ENCODE data around the gene RHD.
"Not testable (repeated sequence)": the region's sequence is repeated elsewhere in the genome, so short reads cannot be mapped to it uniquely, and the experiment has no call there.

The RHD gene

GRCh38 chr1:25309486-25309885, 37.2 kb downstream of the RHD start:
- DNase-seq, result not testable (repeated sequence)

- DNase-seq, result not testable (repeated sequence)
Observed at GRCh38 chr1:25312806-25313470, 40.6 kb downstream of the RHD start.

- not testable (repeated sequence) for DNase-seq
Observed at GRCh38 chr1:25320314-25320938, 48.1 kb downstream of the RHD start.

GRCh38 chr1:25322127-25322526, 49.8 kb downstream of the RHD start:
- not testable (repeated sequence) for DNase-seq

- DNase-seq, result not testable (repeated sequence)
Observed at GRCh38 chr1:25324407-25324806, 52.1 kb downstream of the RHD start.

GRCh38 chr1:25327864-25328790, 55.8 kb downstream of the RHD start:
- DNase-seq, result not testable (repeated sequence)

- DNase-seq, result not testable (repeated sequence)
Observed at GRCh38 chr1:25328791-25329185, 56.5 kb downstream of the RHD start.

- DNase-seq, result not testable (repeated sequence)
Observed at GRCh38 chr1:25329336-25329735, 57.0 kb downstream of the RHD start.

GRCh38 chr1:25329950-25330349, 57.6 kb downstream of the RHD start:
- peak; percentile 47 to 57 for DNase-seq

GRCh38 chr1:25336922-25337354, 64.6 kb downstream of the RHD start:
- not testable (repeated sequence) for DNase-seq

- not testable (repeated sequence) for DNase-seq
Observed at GRCh38 chr1:25337483-25338187, 65.3 kb downstream of the RHD start.

GRCh38 chr1:25338188-25338981, 66.1 kb downstream of the RHD start, which contains the start of gene TMEM50A:
TMEM50A (plus strand) TSS chr1:25338334; CDS start chr1:25340487, 2,153 bp downstream.
- DNase-seq, result peak; percentile 81 to 88

GRCh38 chr1:25338986-25339385, 66.7 kb downstream of the RHD start:
- DNase-seq, result no peak

GRCh38 chr1:25341746-25342145, 69.4 kb downstream of the RHD start:
- no peak for DNase-seq

GRCh38 chr1:25342846-25343245, 70.5 kb downstream of the RHD start:
- no peak for DNase-seq

- no peak for DNase-seq
Observed at GRCh38 chr1:25343872-25344271, 71.6 kb downstream of the RHD start.

- no peak for DNase-seq
Observed at GRCh38 chr1:25347556-25347955, 75.2 kb downstream of the RHD start.

- DNase-seq, result no peak
Observed at GRCh38 chr1:25349606-25350005, 77.3 kb downstream of the RHD start.

- no peak for DNase-seq
Observed at GRCh38 chr1:25355841-25356395, 83.6 kb downstream of the RHD start.

GRCh38 chr1:25356441-25356840, 84.1 kb downstream of the RHD start:
- DNase-seq, result no peak

- DNase-seq, result no peak
Observed at GRCh38 chr1:25356848-25357247, 84.5 kb downstream of the RHD start.

All from inflammatory macrophage treated with lipopolysaccharide for 1 hour (primary cell).